Brain microvascular endothelial cell (primary cell): Measurements from ENCODE around the gene SF3A1.
"Not testable (repeated sequence)": the region's sequence is repeated elsewhere in the genome, so short reads cannot be mapped to it uniquely, and the experiment has no call there.

Experiments
- DNase-seq: peaks from one replicate; pipeline ENCODE4 v3.0.0-alpha.2; 2020
- H3K27ac ChIP-seq: fragments of 250-450 bp; sonication (Bioruptor Pico); 2 replicates; pipeline ENCODE4 v1.5.1; 2020; ENCODE audit warnings: mild to moderate bottlenecking, moderate library complexity
- H3K27me3 ChIP-seq: fragments of 250-450 bp; sonication (Bioruptor Pico); replicated peaks from 2 replicates; pipeline ENCODE4 v1.5.1; 2020; ENCODE audit warnings: mild to moderate bottlenecking
- H3K36me3 ChIP-seq: fragments of 250-450 bp; sonication (Bioruptor Pico); replicated peaks from 2 replicates; pipeline ENCODE4 v1.5.1; 2020; ENCODE audit warnings: mild to moderate bottlenecking
- H3K4me3 ChIP-seq: 2 replicates; pipeline ENCODE4 v1.5.1; 2011; ENCODE audit warnings: low read depth, mild to moderate bottlenecking, control low read depth, low read length, moderate library complexity
- CTCF ChIP-seq: IDR thresholded peaks from 2 replicates; pipeline ENCODE4 v1.5.1; 2011; ENCODE audit warnings: low read depth, mild to moderate bottlenecking, moderate library complexity, low read length, control low read depth, inconsistent platforms; ENCODE audit errors: missing control alignments
- in situ Hi-C: cut with HindIII; loops from 2 replicates; pipeline ENCODE4 v1.10.0; 2017; ENCODE audit warnings: low sequenced_read_pairs, low pct_ligation_motif_present

SF3A1 gene

GRCh38 chr22:30344447-30345200, 12.1 kb downstream of the SF3A1 start:
- Histone ChIP-seq H3K27me3 (no peaks in the 10 kb centered on the region), H3K27ac (no peak overlapping the region), H3K36me3 (peaks cover 89% of the 10 kb centered on the region), H3K4me3 (no peak overlapping the region)
- TF ChIP-seq CTCF: no peak
- in situ Hi-C loops: no loop called here
- no peak for DNase-seq

GRCh38 chr22:30340911-30341685, 15.6 kb downstream of the SF3A1 start:
- Histone ChIP-seq H3K27ac (no peak overlapping the region), H3K4me3 (no peak overlapping the region), H3K27me3 (no peaks in the 10 kb centered on the region), H3K36me3 (peaks cover 95% of the 10 kb centered on the region)
- in situ Hi-C loops: no loop called here
- no peak for DNase-seq
- no peak for TF ChIP-seq CTCF

- Histone ChIP-seq H3K36me3 (peaks cover 95% of the 10 kb centered on the region), H3K27me3 (no peaks in the 10 kb centered on the region), H3K4me3 (no peak overlapping the region), H3K27ac (no peak overlapping the region)
- TF ChIP-seq CTCF: no peak
- no peak for DNase-seq
- in situ Hi-C loops: no loop called here
Observed at GRCh38 chr22:30338802-30339201, 17.9 kb downstream of the SF3A1 start.

- in situ Hi-C loops, DNase-seq, H3K27me3 ChIP-seq, H3K4me3 ChIP-seq, H3K27ac ChIP-seq: not testable (repeated sequence)
- H3K36me3 ChIP-seq: peaks cover 95% of the 10 kb centered on the region
Observed at GRCh38 chr22:30338341-30338740, 18.4 kb downstream of the SF3A1 start.

GRCh38 chr22:30337461-30337778, 19.3 kb downstream of the SF3A1 start:
- DNase-seq: no peak
- in situ Hi-C loops: no loop called here
- H3K27me3 ChIP-seq: no peaks in the 10 kb centered on the region
- H3K36me3 ChIP-seq: peaks cover 95% of the 10 kb centered on the region
- no peak overlapping the region for H3K27ac ChIP-seq
- H3K4me3 ChIP-seq: no peak overlapping the region
- no peak for TF ChIP-seq CTCF

- Histone ChIP-seq H3K4me3 (no peak overlapping the region), H3K27ac (no peak overlapping the region), H3K36me3 (peaks cover 93% of the 10 kb centered on the region), H3K27me3 (no peaks in the 10 kb centered on the region)
- no peak for DNase-seq
- TF ChIP-seq CTCF: no peak
- in situ Hi-C loops: no loop called here
Observed at GRCh38 chr22:30336752-30337460, 19.8 kb downstream of the SF3A1 start.
